NCI-H345 treated with DMSO at 0.1 percent for 48 hours (cell line): ENCODE measurements around the gene PCNA.

Experiments
- DNase-seq: peaks from one replicate; lab custom pipeline; 2025; ENCODE audit not compliant: unreplicated experiment; lab: John Stamatoyannopoulos, UW

The PCNA gene

DNA sequence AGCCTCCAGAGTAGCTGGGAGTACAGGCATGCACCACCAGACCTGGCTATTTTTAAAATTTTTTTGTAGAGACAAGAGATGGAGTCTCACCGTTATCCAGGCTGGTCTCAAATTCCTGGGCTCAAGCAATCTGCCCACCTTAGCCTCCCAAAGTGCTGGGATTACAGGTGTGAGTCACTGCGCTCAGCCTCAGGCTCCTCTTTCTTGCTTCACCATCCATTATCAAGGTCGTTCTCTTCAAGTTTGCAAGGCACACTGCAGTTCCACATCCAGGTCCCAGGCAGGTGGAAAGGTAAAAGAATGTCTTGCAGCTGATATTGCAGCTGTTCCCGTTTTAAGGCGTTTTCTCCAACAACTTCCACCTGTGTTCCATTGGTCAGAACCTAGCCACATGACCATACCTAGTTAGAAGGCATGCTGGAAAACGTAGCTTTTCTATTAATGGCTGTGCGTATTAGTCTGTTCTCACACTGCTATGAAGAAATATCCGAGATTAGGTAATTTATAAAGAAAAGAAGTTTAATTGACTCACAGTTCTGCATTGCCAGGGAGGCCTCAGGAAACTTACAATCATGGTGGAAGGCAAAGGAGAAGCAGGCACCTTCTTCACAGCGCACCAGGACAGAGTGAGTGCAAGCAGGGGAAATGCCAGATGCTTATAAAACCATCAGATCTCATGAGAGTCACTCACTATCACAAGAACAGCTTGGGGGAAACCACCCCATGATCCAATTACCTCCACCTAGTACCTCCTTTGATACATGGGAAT, 51.7 kb downstream of the PCNA start:
- DNase-seq: no peak

DNA sequence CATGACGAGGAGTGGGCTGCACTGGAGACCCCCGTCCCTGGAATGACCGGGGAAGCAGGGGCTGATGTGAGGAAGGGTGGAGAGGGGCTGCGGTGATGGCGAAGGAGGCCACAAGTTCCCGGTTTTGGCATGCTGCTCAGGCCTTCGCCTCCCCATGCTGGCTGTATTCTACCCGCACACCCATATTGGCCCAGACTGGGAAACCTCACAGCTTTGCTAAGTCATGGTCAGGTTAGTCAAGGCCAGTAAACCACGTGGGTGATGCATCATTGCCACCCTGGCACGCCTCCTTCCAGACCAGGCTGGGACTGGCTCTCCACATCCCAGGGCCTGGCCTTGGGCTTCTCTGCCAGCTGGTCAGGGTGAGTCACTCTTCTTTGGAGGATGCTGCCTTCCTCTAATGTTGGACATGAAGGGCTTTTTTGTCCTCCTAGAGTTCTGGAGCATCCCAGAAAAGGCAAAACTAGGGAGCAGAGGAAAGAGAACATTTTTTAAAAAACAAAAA, 53.8 kb downstream of the PCNA start:
- DNase-seq: no peak

DNA sequence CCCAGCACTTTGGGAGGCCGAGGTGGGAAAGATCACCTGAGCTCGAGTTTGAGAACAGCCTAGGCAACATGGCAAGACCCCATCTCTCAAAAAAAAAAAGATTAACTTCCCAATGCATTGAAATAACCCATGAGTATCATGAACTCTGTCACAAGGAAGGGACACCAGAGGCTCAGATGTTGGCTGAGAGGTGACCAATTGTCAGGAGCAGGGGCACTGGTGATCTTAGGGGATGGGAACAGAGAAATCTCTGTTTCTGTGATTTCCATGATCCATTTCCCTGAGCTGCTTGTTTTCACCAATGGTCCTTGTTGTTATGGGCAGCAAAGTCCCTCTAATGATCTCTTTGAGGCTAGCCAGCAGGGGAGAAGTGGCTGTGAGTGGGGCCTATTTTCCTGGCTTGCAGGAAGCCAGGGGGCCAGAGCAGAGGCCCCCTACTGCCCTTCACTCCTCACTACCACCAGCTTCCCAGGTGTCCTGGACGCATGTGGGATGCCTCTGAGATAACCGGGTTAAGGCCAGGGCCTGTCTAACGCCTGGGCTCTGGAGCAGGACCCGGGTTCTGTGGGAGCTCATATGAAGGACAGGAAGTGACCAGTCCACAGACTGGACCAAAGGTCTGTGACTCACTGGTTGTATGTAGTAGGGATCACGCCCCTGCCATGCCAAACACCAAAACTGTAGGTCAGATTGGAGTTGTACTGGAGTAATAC, 54.4 kb downstream of the PCNA start:
- no peak for DNase-seq
